MM.1S (cell line): ENCODE measurements around the gene TSPAN17.

Source experiments
- DNase-seq: peaks from one replicate; pipeline ENCODE4 v3.0.0-alpha.2; 2015
- H2AFZ ChIP-seq: fragments of 300-600 bp; sonication (generic); 2 replicates; pipeline ENCODE4 v1.6.0; 2016; ENCODE audit warnings: antibody characterized with exemption, low read length
- H3F3A ChIP-seq: fragments of 300-600 bp; sonication (generic); 2 replicates; pipeline ENCODE4 v1.6.1; 2016; ENCODE audit warnings: mild to moderate bottlenecking, antibody characterized with exemption, low read length, moderate library complexity, mixed read lengths; ENCODE audit not compliant: insufficient read depth
- H3K27ac ChIP-seq: fragments of 300-600 bp; sonication (generic); 2 replicates; pipeline ENCODE4 v1.5.1; 2016; ENCODE audit warnings: mild to moderate bottlenecking, low read length
- H3K27me3 ChIP-seq: fragments of 300-600 bp; sonication (generic); replicated peaks from 2 replicates; pipeline ENCODE4 v1.6.0; 2016; ENCODE audit warnings: low read length; ENCODE audit not compliant: insufficient read depth
- H3K36me3 ChIP-seq: fragments of 300-600 bp; sonication (generic); replicated peaks from 2 replicates; pipeline ENCODE4 v1.6.1; 2016; ENCODE audit warnings: mild to moderate bottlenecking, low read length, mixed read lengths; ENCODE audit not compliant: insufficient read depth
- H3K4me1 ChIP-seq: fragments of 300-600 bp; sonication (generic); 2 replicates; pipeline ENCODE4 v1.6.1; 2016; ENCODE audit warnings: low read length, mixed read lengths
- H3K4me2 ChIP-seq: fragments of 300-600 bp; sonication (generic); 2 replicates; pipeline ENCODE4 v1.6.0; 2016; ENCODE audit warnings: low read depth, low read length
- H3K4me3 ChIP-seq: fragments of 300-600 bp; sonication (generic); 2 replicates; pipeline ENCODE4 v1.5.1; 2016; ENCODE audit warnings: low read length, mixed read lengths
- H3K79me2 ChIP-seq: fragments of 300-600 bp; sonication (generic); 2 replicates; pipeline ENCODE4 v1.6.1; 2016; ENCODE audit warnings: mixed run types, low read length, mixed read lengths
- H3K9ac ChIP-seq: fragments of 300-600 bp; sonication (generic); 2 replicates; pipeline ENCODE4 v1.6.1; 2016; ENCODE audit warnings: low read length, mixed read lengths
- H3K9me2 ChIP-seq: fragments of 300-600 bp; sonication (generic); replicated peaks from 2 replicates; pipeline ENCODE4 v1.6.1; 2016; ENCODE audit warnings: mild to moderate bottlenecking, low read length, mixed read lengths; ENCODE audit not compliant: insufficient read depth
- H3K9me3 ChIP-seq: fragments of 300-600 bp; sonication (generic); replicated peaks from 2 replicates; pipeline ENCODE4 v1.6.1; 2016; ENCODE audit warnings: mild to moderate bottlenecking, low read length, mixed read lengths; ENCODE audit not compliant: insufficient read depth
- H4K20me1 ChIP-seq: fragments of 300-600 bp; sonication (generic); 2 replicates; pipeline ENCODE4 v1.6.1; 2016; ENCODE audit warnings: mild to moderate bottlenecking, low read length, moderate library complexity, mixed read lengths; ENCODE audit not compliant: insufficient read depth
- CTCF ChIP-seq: fragments of 300-600 bp; sonication (generic); IDR thresholded peaks from 2 replicates; pipeline ENCODE4 v1.5.1; 2016; ENCODE audit warnings: antibody characterized with exemption, low read length, mixed read lengths
- EZH2 ChIP-seq: fragments of 300-600 bp; sonication (generic); optimal IDR thresholded peaks from 2 replicates; pipeline ENCODE3; 2017; ENCODE audit warnings: low read depth, mild to moderate bottlenecking, antibody characterized with exemption, low read length, mixed read lengths
- EZH2phosphoT487 ChIP-seq: fragments of 300-600 bp; sonication (generic); IDR thresholded peaks from 2 replicates; pipeline ENCODE4 v1.6.1; 2018; ENCODE audit warnings: antibody characterized with exemption, low read length

TSPAN17 gene

GRCh38 chr5:176700239-176700847, 53.1 kb downstream of the TSPAN17 start:
- Histone ChIP-seq H3K4me3 (no peak overlapping the region), H3K4me1 (no peaks in the 10 kb centered on the region), H3K9me2 (no peaks in the 10 kb centered on the region), H3K79me2 (no peaks in the 10 kb centered on the region), H2AFZ (no peak overlapping the region), H3K36me3 (no peaks in the 10 kb centered on the region), H3K27ac (no peak overlapping the region), H3K9ac (no peak overlapping the region), H4K20me1 (no peaks in the 10 kb centered on the region), H3K4me2 (no peak overlapping the region), H3K27me3 (peaks cover 98% of the 10 kb centered on the region), H3F3A (no peaks in the 10 kb centered on the region), H3K9me3 (no peaks in the 10 kb centered on the region)
- DNase-seq = no peak
- TF ChIP-seq EZH2phosphoT487 = no peak
- TF ChIP-seq CTCF = no peak; the same call in 1 of the 2 replicates

GRCh38 chr5:176702671-176703641, 55.7 kb downstream of the TSPAN17 start:
- H3K27me3 ChIP-seq = peaks cover 96% of the 10 kb centered on the region
- H3K4me3 ChIP-seq = no peak overlapping the region
- H3K79me2 ChIP-seq = no peaks in the 10 kb centered on the region
- no peak overlapping the region for H3K27ac ChIP-seq
- H4K20me1 ChIP-seq = no peaks in the 10 kb centered on the region
- no peak overlapping the region for H3K9ac ChIP-seq
- no peaks in the 10 kb centered on the region for H3K9me2 ChIP-seq
- DNase-seq = no peak
- TF ChIP-seq CTCF (no peak), EZH2 (no peak), EZH2phosphoT487 (no peak)
- no peaks in the 10 kb centered on the region for H3F3A ChIP-seq
- H3K4me1 ChIP-seq = no peaks in the 10 kb centered on the region
- no peak overlapping the region for H2AFZ ChIP-seq
- no peaks in the 10 kb centered on the region for H3K36me3 ChIP-seq
- no peak overlapping the region for H3K4me2 ChIP-seq
- H3K9me3 ChIP-seq = no peaks in the 10 kb centered on the region

GRCh38 chr5:176703857-176704256, 56.6 kb downstream of the TSPAN17 start:
- no peaks in the 10 kb centered on the region for H3F3A ChIP-seq
- no peak overlapping the region for H3K4me2 ChIP-seq
- H4K20me1 ChIP-seq = no peaks in the 10 kb centered on the region
- H3K9me3 ChIP-seq = no peaks in the 10 kb centered on the region
- H3K27ac ChIP-seq = no peak overlapping the region
- no peak overlapping the region for H3K4me3 ChIP-seq
- H3K9ac ChIP-seq = no peak overlapping the region
- no peaks in the 10 kb centered on the region for H3K4me1 ChIP-seq
- H3K27me3 ChIP-seq = peaks cover 96% of the 10 kb centered on the region
- H3K36me3 ChIP-seq = no peaks in the 10 kb centered on the region
- no peaks in the 10 kb centered on the region for H3K79me2 ChIP-seq
- TF ChIP-seq CTCF = no peak
- TF ChIP-seq EZH2 = no peak
- H3K9me2 ChIP-seq = no peaks in the 10 kb centered on the region
- DNase-seq = no peak
- no peak overlapping the region for H2AFZ ChIP-seq
